Measurements from ENCODE around the gene DCAF15. TPM values are rescaled to one million over a fixed set of nuclear protein-coding genes. Genes with fewer than 3 reads are reported as not detected.

DCAF15 gene
- total and polyA plus RNA-seq, 2 donors (not counting 3 experiments of a cell fraction or from before 2014, with no cell fraction given), result 41.9 to 42.4 TPM

DNA sequence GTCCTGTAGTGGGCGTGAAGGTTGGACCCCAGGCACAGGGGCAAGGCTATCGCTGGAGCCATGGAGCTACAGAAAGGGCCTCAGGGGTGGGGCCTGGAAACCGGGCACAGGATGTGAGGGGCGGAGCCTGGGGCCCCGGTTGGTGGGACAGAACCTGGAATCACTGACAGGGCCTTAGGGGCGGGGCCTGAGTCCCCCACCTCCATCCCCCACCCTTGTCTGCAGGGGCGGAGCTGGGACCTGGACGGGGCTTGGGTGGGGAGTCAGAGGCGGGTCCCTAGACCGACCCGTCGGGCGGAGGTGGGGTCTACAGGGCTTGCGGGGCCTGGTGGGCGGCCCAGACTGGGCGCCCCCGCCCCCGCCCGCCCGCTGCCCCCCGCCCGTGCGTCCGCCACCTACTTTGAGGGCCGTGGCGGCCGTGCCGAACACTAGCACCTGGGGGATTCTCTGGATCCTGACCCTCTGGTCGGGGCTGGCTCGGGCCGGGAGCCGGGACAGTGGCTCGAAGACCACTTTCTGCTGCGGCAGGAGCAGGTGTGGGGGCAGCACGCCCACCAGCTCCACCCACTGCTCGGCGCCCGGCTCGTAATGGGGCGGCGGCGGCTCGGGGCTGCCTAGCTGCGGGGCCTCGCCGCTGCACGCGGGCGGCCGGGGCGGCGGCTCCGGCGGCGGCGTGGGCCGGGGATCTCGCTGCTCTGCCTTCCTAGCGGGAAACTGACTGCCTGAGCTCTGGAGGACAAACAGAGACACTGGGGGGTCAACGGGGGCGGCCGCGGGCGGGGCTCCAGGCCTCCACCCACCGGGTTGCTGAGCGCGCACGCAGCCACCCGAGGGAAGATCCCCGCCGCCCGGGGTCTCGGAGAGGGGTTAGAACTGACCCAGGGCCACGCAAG, 26.3 kb downstream of the DCAF15 start:
- peak; percentile 59 for DNase-seq (ENCODE audit: low read depth, low spot score)
- CTCF ChIA-PET, result interaction anchor here (0.7 to 2.5 kb wide), 15 partner anchors 9 to 93 kb away, joined by 3 to 13 read pairs (median 4); partner anchors contain the start of genes DCAF15, IL27RA, MISP3 and RFX1
- Histone ChIP-seq H3K36me3 (ENCODE audit: control insufficient read depth in 2 of 2, extremely low read depth in 1 of 2, insufficient read depth in 2 of 2, low read length in 2 of 2) (peaks cover 0 to 2% of the 10 kb centered on the region in 2 experiments), H2AFZ (ENCODE audit: low read depth, low read length) (peak overlapping the region; percentile 73), H3K9ac (replicated peaks; ENCODE audit: extremely low read depth, insufficient read depth, low read length) (peak overlapping the region; percentile 35), H3K27me3 (ENCODE audit: control insufficient read depth in 2 of 2, insufficient read depth in 2 of 2, low read length in 2 of 2) (no peaks in the 10 kb centered on the region), H3K4me3 (replicated peaks in 1 of 3; ENCODE audit: insufficient read depth in 1 of 3, low read depth in 1 of 3, low read length in 3 of 3) (peak overlapping the region; percentile 18 to 42 (median 22)), H3K4me2 (ENCODE audit: insufficient read depth, low read length) (peak overlapping the region; percentile 68), H3K9me3 (replicated peaks; ENCODE audit: control insufficient read depth, insufficient read depth, low read length) (no peaks in the 10 kb centered on the region), H3K27ac (ENCODE audit: insufficient read depth, low read depth, low read length) (no peak overlapping the region), H3K79me2 (ENCODE audit: control insufficient read depth, insufficient read depth, low read length) (no peaks in the 10 kb centered on the region), H3K9me1 (replicated peaks; ENCODE audit: control insufficient read depth, extremely low read depth, insufficient read depth, low read length) (no peaks in the 10 kb centered on the region), H4K20me1 (replicated peaks; ENCODE audit: control insufficient read depth, extremely low read depth, insufficient read depth, low read length) (no peaks in the 10 kb centered on the region), H3K4me1 (ENCODE audit: control insufficient read depth, extremely low read depth, insufficient read depth, low read length) (peaks cover 9% of the 10 kb centered on the region)
- FAIRE-seq, result peak; percentile 91
- no TSS peak for BruUV-seq (replicated peaks)
- dilution Hi-C loops (cut with MboI; ENCODE audit: extremely low pct_ligation_motif_present, low sequenced_read_pairs) (no loop called here), intact Hi-C loops (cut with micrococcal nuclease) (loop anchor here (1.0 kb wide), 2 partner anchors 8 to 27 kb away; no protein-coding TSS in a partner anchor)
- POLR2A ChIA-PET, result interaction anchor here (0.5 to 0.7 kb wide), 2 partner anchors 26 to 69 kb away, joined by 3 to 4 read pairs; partner anchors contain the start of gene DCAF15
- TF ChIP-seq MYC (IDR thresholded peaks at IDR 0.05; ENCODE audit: low read depth, low read length), result no peak
- no peak for TF ChIP-seq GATA2 (IDR thresholded peaks at IDR 0.05; ENCODE audit: insufficient read depth, insufficient read length, low read depth, low read length)
- no peak for TF ChIP-seq POLR2AphosphoS5 (IDR thresholded peaks at IDR 0.05; ENCODE audit: insufficient read depth, low read depth, low read length)
- TF ChIP-seq, protein P1, sequence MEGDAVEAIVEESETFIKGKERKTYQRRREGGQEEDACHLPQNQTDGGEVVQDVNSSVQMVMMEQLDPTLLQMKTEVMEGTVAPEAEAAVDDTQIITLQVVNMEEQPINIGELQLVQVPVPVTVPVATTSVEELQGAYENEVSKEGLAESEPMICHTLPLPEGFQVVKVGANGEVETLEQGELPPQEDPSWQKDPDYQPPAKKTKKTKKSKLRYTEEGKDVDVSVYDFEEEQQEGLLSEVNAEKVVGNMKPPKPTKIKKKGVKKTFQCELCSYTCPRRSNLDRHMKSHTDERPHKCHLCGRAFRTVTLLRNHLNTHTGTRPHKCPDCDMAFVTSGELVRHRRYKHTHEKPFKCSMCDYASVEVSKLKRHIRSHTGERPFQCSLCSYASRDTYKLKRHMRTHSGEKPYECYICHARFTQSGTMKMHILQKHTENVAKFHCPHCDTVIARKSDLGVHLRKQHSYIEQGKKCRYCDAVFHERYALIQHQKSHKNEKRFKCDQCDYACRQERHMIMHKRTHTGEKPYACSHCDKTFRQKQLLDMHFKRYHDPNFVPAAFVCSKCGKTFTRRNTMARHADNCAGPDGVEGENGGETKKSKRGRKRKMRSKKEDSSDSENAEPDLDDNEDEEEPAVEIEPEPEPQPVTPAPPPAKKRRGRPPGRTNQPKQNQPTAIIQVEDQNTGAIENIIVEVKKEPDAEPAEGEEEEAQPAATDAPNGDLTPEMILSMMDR (IDR thresholded peaks at IDR 0.05; ENCODE audit: extremely low read depth in 1 of 2, insufficient read depth in 1 of 2, low read depth in 1 of 2, low read length in 2 of 2), result no peak
- TF ChIP-seq MAX (IDR thresholded peaks at IDR 0.05; ENCODE audit: insufficient read depth, insufficient read length), result no peak
- TF ChIP-seq FOS (IDR thresholded peaks at IDR 0.05; ENCODE audit: borderline replicate concordance, insufficient read depth, low read length), result no peak
- TF ChIP-seq EZH2 (IDR thresholded peaks at IDR 0.05; ENCODE audit: borderline replicate concordance, low read depth, low read length, severe bottlenecking), result no peak
- no peak for TF ChIP-seq JUN (IDR thresholded peaks at IDR 0.05; ENCODE audit: borderline replicate concordance, insufficient read depth, insufficient read length, low read depth)
- no peak for TF ChIP-seq POLR2A (IDR thresholded peaks at IDR 0.05; ENCODE audit: low read depth, low read length)
